ENCODE data around the gene MRPS22.

MRPS22 gene

DNA sequence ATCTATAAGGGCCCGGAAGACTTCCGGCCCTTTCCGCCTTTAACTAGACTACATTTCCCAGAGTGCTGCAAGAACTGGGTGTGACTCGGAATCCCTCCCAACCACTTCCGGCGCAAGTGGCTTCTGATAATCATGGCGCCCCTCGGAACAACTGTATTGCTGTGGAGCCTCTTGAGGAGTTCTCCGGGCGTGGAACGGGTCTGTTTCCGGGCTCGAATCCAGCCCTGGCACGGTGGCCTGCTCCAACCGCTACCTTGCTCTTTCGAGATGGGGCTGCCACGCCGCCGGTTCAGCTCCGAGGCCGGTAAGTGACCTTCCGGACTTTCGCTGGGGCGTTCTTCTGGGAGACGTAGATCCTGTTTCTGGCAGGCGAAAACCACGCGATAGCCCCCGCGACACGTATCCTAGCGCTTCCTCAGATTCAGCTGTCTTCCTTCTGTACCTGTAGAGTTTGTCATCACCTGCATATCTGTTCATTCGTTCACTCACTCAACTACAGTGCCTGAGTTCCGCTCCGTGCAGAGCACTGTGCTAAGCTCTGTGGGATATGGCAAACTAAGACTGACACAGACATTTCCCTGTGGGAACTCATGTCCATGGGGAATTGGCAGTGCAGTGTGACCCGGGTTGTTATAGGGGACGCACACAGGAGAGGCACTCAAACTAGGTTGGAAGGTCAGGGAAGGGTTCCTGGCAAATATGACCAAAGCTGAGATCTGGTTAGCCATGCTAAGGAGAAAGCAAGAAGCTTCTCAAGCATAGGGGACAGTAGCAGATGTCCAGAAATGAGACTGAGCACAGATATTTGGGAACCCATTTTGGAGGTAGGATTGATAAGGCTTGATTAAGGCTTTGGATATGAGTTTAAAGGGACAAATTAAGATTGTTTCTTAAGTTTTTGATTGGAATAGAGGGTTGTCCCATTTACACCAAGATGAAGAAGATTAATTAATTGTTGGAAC is at the start of gene MRPS22:
TSS of gene MRPS22 (plus strand) at position 126 of the 962 bp plus-strand sequence. CDS start at position 133, 7 bp downstream.
- TF ChIP-seq, protein P1, sequence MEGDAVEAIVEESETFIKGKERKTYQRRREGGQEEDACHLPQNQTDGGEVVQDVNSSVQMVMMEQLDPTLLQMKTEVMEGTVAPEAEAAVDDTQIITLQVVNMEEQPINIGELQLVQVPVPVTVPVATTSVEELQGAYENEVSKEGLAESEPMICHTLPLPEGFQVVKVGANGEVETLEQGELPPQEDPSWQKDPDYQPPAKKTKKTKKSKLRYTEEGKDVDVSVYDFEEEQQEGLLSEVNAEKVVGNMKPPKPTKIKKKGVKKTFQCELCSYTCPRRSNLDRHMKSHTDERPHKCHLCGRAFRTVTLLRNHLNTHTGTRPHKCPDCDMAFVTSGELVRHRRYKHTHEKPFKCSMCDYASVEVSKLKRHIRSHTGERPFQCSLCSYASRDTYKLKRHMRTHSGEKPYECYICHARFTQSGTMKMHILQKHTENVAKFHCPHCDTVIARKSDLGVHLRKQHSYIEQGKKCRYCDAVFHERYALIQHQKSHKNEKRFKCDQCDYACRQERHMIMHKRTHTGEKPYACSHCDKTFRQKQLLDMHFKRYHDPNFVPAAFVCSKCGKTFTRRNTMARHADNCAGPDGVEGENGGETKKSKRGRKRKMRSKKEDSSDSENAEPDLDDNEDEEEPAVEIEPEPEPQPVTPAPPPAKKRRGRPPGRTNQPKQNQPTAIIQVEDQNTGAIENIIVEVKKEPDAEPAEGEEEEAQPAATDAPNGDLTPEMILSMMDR (IDR thresholded peaks at IDR 0.05; ENCODE audit: low read depth, low read length, missing control alignments): no peak
- DNase-seq (ENCODE audit: low read depth): peak; percentile 83
- peak within 1 kb of the TSS; percentile 76 for H3K4me3 ChIP-seq (ENCODE audit: low read depth, low read length)

DNA sequence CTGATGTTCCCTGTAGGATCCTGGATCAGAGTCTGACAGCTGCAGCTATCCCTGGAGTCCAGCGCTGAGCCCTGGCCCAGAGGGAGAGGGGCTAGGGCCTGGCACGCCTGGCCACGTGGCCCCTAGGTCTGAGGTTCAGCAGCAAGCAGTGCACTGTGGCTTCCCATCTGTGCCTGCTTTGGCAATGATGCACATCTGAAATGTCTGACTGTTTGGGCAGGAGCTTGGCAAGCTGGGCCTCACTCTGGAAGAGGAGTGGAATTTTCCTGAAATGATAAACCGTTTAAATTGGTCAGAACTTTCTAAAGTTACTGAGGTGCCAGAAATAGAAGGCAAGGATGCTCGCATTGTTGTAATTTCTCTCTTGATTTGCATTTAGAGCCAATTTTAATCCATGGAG is 48.8 kb upstream of the MRPS22 start:
- DNase-seq (ENCODE audit: low read depth): no peak
- TF ChIP-seq, protein P1 (IDR thresholded peaks at IDR 0.05; ENCODE audit: low read depth, low read length, missing control alignments): no peak
- no peak overlapping the region for H3K4me3 ChIP-seq (ENCODE audit: low read depth, low read length)

DNA sequence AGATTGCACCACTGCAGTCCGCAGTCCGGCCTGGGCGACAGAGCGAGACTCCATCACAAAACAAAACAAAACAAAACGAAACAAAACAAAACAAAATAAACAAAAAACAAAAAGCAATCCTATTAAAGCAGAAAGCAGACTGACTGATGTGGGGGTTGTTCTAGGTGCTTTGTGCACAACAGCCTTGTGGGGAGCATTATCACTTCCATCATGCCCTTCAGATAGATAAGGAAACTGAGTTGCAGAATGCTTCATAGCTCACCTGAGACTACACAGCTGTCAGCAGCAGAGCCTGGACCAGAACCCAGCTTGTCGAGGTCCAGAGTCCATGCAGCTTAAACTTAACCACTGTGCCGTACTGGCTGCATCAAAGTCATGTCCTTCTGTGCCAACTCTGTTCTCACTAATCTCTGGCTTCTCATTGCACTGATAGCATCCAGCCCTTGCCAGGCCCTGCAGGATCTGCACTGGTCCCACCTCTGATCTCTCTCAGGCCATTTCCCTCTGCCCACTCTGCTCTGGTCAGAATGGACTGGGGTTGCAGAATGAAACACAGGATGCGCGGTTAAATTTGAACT is 47.6 kb upstream of the MRPS22 start:
- DNase-seq (ENCODE audit: low read depth): no peak
- no peak overlapping the region for H3K4me3 ChIP-seq (ENCODE audit: low read depth, low read length)
- TF ChIP-seq, protein P1 (IDR thresholded peaks at IDR 0.05; ENCODE audit: low read depth, low read length, missing control alignments): no peak

DNA sequence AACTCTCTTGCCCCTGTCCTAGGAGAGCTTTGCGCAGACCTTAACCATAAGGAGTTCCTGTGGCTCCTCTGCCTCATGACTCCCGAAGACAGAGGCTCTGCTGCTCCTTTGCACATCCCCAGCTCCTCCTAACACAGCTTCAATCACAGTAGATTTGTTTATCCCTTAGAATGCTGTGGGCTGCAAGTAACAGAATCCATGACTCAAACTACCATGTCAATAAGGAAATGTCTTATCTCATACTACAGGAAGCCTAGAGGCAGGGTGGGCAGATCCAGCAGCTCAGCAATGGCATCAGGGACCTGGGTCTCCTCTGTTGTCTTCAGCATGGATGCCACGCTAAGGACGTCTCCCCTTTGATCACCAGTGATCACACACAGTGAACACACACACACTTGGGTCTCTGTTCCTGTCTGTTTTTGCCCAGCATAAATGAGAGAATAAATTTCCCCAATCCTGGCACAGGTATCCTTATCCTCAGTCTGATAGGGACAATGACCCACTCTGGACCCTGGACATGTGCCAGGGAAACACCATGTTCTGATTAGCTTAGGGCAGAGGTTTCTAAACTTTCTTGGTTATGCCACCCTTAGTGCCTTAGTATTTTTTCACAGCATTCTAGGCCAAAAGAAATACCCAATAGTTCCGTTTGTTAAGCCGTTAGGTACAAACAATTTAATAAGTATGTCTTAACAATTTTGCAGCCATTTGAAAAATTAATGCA is 46.1 kb upstream of the MRPS22 start:
- DNase-seq (ENCODE audit: low read depth): no peak
- TF ChIP-seq, protein P1 (IDR thresholded peaks at IDR 0.05; ENCODE audit: low read depth, low read length, missing control alignments): no peak
- no peak overlapping the region for H3K4me3 ChIP-seq (ENCODE audit: low read depth, low read length)

DNA sequence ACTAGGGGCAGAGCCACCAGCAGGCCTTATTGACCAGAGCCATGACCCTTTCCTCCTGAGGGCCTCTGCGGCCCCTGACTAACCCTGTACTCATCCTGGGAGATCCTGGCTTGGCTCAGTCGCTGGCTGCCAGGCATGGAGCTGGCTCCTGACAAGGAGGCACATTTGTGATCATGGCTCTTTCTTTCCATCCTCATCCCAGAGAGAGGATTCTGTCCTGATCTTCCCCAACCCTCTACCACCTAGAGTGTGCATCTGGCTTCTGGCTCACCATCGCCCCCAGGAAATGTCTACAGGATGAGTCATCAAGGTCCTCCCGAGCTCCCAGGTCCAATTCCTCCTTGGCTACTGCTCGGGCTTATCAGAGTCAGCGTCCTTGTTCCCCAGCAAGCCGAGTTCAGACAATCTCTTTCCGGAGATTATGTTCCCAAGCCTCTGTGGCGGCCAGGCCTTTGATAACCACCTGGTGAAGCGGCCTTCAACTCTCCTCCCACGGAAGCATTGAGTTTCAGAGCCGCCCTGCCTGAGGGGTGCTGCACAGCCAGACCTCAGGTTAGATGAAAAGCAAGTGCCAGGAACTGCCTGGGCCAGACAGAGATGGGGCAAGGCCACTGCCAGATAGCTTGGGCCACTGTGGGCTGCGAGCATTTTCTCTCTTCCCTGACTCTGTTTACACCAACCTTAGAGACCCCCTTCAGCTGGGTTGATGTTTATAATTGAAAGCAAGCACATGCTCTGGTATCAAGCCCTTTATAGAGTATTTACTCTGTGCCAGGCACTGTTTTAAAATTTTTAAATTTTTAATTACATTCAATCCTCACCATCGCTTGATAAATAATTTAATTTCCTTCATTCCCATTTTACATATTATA is 44.3 kb upstream of the MRPS22 start:
- TF ChIP-seq, protein P1 (IDR thresholded peaks at IDR 0.05; ENCODE audit: low read depth, low read length, missing control alignments): no peak
- no peak overlapping the region for H3K4me3 ChIP-seq (ENCODE audit: low read depth, low read length)
- DNase-seq (ENCODE audit: low read depth): no peak

DNA sequence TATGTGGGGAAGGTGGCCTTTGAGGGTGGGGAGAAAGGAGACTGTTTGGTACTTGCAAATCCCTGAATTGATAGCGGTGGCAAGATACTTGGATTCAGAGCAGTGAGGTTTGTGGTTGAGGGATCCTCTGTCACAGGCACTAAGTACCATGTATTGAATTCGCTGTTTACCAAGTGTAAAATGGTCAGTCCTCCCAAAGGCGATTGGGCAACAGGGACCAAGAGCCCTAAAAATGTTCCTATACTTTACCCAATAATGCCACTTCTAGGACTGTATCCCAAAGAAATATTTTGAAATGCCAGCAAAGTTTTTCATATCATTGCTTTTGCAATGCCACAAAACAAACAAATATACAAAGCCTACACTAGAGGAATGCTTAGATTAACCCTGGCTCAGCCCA is 43.4 kb upstream of the MRPS22 start:
- no peak overlapping the region for H3K4me3 ChIP-seq (ENCODE audit: low read depth, low read length)
- TF ChIP-seq, protein P1 (IDR thresholded peaks at IDR 0.05; ENCODE audit: low read depth, low read length, missing control alignments): no peak
- no peak for DNase-seq (ENCODE audit: low read depth)

All from GM12864 (cell line).